AG04449 (cell line): Measurements from ENCODE around the gene SPAG17.

Experiments used
- CTCF ChIA-PET: fragments of 350-600 bp; formaldehyde crosslinking; extraction: SDS; loops from one replicate; lab custom pipeline; 2021; ENCODE audit warnings: antibody characterized with exemption; lab: Yijun Ruan, JAX
- POLR2A ChIA-PET: fragments of 400-600, 350-600 bp; formaldehyde crosslinking; extraction: SDS; loops from one replicate; lab custom pipeline; 2020; ENCODE audit warnings: antibody characterized with exemption, inconsistent platforms; lab: Yijun Ruan, JAX
- DNase-seq: peaks from one replicate; pipeline ENCODE4 v3.0.0-alpha.2; 2010; ENCODE audit warnings: low read depth, low spot score
- H3K4me3 ChIP-seq: 2 replicates; pipeline ENCODE4 v1.5.1; 2011; ENCODE audit warnings: low read depth, mild to moderate bottlenecking, control low read depth, low read length
- TF ChIP-seq, protein P1 (sequence below): IDR thresholded peaks from one replicate; pipeline ENCODE4 v1.5.1; 2011; ENCODE audit warnings: mild to moderate bottlenecking, moderate library complexity, low read length, control low read depth, inconsistent platforms; ENCODE audit not compliant: insufficient read depth; ENCODE audit errors: missing control alignments

SPAG17 gene

DNA sequence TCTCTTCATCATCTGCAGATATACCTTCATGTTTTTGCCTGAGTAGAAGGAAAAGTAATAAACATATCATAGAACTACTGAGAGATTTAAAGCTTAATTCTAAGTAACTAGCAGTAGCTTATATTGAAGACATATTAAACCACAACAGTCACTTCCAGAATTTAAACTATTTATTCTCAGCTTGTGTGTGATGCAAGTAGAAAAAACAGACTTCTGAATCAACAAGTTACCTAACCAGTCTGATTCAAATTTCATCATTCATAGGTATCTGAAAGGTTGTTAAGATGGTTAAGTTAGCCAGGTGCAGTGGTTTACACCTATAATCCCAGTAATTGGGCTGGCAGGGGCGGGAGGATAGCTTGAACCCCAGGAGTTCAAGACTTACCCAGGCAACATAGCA is 41.9 kb downstream of the SPAG17 start:
- TF ChIP-seq, protein P1, sequence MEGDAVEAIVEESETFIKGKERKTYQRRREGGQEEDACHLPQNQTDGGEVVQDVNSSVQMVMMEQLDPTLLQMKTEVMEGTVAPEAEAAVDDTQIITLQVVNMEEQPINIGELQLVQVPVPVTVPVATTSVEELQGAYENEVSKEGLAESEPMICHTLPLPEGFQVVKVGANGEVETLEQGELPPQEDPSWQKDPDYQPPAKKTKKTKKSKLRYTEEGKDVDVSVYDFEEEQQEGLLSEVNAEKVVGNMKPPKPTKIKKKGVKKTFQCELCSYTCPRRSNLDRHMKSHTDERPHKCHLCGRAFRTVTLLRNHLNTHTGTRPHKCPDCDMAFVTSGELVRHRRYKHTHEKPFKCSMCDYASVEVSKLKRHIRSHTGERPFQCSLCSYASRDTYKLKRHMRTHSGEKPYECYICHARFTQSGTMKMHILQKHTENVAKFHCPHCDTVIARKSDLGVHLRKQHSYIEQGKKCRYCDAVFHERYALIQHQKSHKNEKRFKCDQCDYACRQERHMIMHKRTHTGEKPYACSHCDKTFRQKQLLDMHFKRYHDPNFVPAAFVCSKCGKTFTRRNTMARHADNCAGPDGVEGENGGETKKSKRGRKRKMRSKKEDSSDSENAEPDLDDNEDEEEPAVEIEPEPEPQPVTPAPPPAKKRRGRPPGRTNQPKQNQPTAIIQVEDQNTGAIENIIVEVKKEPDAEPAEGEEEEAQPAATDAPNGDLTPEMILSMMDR = no peak
- no peak overlapping the region for H3K4me3 ChIP-seq
- ChIA-PET POLR2A (interaction anchor here (1.1 kb wide), 1 partner anchor 845 kb away, joined by 3 read pairs; the partner anchor contains the start of gene TBX15), CTCF (interaction anchor here (0.7 to 2.3 kb wide), 5 partner anchors 8 to 1224 kb away, joined by 3 to 6 read pairs (median 3); no protein-coding TSS in a partner anchor)
- no peak for DNase-seq

DNA sequence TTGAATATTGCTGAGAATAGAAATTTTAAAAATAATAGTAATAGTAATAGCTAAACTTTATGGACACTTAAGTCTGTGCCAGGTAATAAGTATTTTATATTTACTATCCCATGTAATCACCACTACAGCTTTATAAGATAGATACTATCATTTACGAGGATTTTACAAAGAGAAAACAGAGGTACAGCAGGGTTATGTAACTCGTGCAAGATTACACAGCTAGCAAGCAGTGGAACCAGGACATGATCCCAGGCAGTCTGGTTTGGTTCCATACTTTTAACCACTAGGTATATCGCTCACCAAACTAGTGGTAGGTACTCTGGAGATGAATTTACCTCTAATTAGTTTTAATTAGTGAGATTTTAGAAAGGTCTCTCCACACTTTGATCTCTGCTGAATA is 42.5 kb downstream of the SPAG17 start:
- POLR2A ChIA-PET = interaction anchor here (1.1 kb wide), 1 partner anchor 845 kb away, joined by 3 read pairs; the partner anchor contains the start of gene TBX15
- TF ChIP-seq, protein P1 = no peak
- H3K4me3 ChIP-seq = no peak overlapping the region
- CTCF ChIA-PET = interaction anchor here (1.0 to 1.7 kb wide), 4 partner anchors 9 to 62 kb away, joined by 3 to 4 read pairs (median 3); no protein-coding TSS in a partner anchor
- no peak for DNase-seq

DNA sequence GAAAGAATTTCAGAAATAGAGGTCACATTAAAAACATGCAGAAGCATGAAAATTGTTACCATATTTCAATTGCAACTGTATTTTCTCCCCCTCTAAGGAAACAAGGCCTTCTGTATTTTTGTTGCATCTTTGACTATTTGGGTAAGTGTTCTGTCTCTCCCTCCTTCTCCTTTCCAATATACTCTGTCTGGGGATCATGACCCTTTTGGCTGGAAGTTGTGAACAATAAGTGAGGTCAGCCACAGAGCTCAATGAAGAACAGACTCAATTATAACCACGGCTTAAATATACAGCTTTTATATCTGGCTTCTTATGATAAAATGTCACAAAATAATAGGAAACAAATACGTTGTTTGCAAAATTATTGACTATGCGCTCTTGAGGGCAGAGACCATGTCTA is 47.1 kb downstream of the SPAG17 start:
- TF ChIP-seq, protein P1 = no peak
- no peak overlapping the region for H3K4me3 ChIP-seq
- no peak for DNase-seq
- CTCF ChIA-PET = no interaction called here
- POLR2A ChIA-PET = no interaction called here

DNA sequence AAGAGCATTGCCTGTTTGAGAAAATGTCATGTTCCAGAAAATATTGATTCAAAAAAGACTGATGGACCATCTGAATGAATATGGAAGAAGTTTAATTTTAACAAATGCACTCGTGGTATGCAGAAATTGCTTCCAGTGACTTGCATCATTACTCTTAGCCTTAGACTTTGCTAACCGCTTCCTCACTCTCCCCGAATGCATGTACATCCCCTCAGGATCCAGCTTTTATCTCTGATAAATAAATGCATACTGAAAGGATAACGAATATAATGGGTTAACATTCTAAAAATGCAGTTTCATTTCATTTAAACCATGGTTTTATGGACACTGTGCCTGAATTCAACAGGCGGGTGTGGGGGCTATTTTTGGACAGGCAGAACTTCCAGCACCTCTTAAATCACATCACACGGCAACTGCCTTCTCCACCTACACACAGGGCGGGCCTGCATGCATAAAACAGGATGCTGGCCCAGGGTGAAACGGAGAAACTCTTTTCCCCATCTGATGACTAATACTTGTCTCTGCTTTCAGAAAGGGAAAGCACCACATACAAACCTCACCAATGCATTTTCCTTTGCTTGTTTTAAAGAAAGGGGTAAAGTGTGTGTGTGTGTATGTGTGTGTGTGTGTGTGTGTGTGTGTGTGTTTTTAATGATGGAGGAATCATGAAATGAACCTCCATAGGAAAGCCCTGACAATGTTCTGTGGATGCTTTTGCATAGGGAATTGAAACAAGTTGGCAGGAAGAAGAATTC is 48.7 kb downstream of the SPAG17 start:
- ChIA-PET CTCF (interaction anchor here (1.9 to 2.0 kb wide), 2 partner anchors 8 to 16 kb away, joined by 5 to 6 read pairs; no protein-coding TSS in a partner anchor), POLR2A (no interaction called here)
- TF ChIP-seq, protein P1 = no peak
- DNase-seq = peak; percentile 58
- H3K4me3 ChIP-seq = peak overlapping the region; percentile 27

DNA sequence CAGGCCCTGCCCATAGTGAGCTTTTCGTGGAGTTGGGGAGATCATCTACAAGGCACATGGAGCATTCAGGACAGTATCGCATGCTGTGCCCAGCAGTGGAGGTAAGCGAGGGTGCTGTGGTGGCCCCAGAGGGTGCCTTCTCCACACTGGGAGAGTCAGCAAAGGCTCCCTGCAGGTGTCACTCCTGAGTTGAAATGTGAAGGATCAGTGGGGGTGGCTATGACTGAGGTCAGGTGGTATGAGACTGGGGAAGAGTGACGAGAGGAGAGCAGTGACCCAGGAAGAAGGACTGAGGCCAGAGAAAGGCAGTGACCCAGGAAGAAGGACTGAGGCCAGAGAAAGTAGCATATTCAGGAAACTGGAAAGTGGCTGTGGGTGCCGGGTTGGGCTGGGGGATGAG is 53.0 kb downstream of the SPAG17 start:
- CTCF ChIA-PET = interaction anchor here (0.9 to 1.0 kb wide), 2 partner anchors 10 to 116 kb away, joined by 3 read pairs; no protein-coding TSS in a partner anchor
- TF ChIP-seq, protein P1 = no peak
- H3K4me3 ChIP-seq = no peak overlapping the region
- DNase-seq = no peak
- POLR2A ChIA-PET = no interaction called here

DNA sequence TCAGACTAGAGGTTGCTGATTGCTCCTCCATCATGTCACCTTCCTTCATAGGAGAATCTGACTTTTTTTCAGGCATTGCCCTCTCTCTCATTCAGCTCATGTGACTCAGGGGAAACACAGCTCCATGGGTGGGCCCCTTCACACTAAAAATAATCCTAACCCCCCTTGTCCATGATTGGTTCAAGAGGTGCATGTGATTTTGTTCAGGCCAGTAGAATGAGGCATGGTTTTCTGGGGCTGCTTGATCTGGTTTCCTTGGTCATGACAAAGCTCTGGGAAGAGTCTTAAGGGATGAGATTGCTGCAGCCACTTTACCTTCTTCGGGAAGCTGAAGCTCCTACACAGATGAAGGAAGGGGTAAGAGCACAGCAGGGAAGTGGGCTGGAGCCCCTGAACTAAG is 56.3 kb downstream of the SPAG17 start:
- ChIA-PET CTCF (no interaction called here), POLR2A (no interaction called here)
- H3K4me3 ChIP-seq = no peak overlapping the region
- TF ChIP-seq, protein P1 = no peak
- no peak for DNase-seq
